GM12891 (cell line): Measurements from ENCODE around the gene NAV2.

Source experiments
- POLR2A ChIP-seq: IDR thresholded peaks from 2 replicates; pipeline ENCODE4 v1.6.1; 2011; ENCODE audit warnings: low read depth, low read length, control low read depth
- POLR2AphosphoS5 ChIP-seq: IDR thresholded peaks from 2 replicates; pipeline ENCODE4 v1.6.1; 2011; ENCODE audit warnings: low read depth, low read length, control low read depth

DNA sequence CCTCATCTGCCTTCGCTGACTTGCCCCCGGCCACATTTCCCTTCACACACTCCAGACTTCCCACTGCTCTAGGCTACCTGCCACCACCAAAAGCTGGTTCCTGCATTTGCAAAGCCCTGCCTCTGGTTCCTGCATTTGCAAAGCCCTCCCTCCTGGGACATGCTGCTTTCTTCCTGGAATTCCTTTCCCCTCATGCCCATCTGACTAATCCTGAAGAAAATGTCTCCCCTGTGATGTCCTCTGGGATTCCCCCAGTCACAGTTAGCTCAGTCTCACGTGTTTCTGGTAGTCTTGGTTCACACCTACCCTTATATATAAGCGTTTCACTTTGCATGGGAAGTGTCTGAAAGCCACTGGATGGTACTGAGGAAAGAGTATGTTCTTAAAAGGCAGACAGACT is 240.7 kb downstream of the NAV2 start:
- no peak for TF ChIP-seq POLR2A
- no peak for TF ChIP-seq POLR2AphosphoS5
